ENCODE results near the gene IFITM5.
"Not testable (repeated sequence)": the region's sequence is repeated elsewhere in the genome, so short reads cannot be mapped to it uniquely, and the experiment has no call there.

Gene IFITM5

GRCh38 chr11:318405-319120 is 19.2 kb upstream of the IFITM5 start:
- ATAC-seq, result peak; percentile 24
- H3K4me3 Mint-ChIP-seq, result peak overlapping the region; percentile 85 to 89
- DNase-seq, result peak; percentile 38 to 41
- H3K27me3 Mint-ChIP-seq, H3K9me3 Mint-ChIP-seq: not testable (repeated sequence)
- peaks cover 46% of the 10 kb centered on the region for H3K4me1 Mint-ChIP-seq
- H3K27ac Mint-ChIP-seq, result peak overlapping the region in 1 of 2 donors; percentile 48

DNA sequence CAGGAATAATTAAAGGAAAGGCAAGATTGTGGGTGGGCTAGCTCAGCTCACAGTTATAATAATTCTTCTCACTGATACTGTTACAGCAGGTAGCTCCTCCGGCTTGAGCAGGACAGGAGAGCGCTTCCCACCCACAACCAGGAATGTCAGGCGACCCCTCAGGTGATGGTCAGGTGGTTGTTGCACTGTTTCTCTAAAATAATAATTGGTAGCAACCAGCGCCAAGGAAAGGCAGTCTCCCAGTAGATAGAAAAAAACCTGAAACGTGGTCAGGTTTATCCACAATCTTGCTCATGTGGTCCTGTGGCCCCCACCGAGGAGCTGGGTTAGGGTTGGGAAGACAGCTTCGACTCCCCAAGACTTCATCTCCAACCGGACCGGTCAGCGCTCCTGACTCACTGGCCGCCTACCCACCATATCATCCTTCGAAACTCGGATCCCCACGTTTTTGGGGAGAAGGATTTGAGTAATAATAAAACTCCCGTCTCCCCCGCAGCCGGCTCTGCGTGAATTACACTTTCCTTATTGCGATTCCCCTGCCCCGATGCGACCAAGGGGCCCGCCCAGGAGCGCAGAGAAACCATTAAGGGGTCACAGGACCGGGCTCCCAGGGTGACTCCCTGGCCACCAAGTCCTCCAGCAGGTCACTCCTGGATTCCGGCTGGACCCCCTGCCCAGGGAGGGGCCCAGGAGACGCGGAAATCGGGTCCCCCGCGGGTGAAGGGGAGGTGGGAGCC is 18.5 kb upstream of the IFITM5 start:
- H3K27me3 Mint-ChIP-seq, H3K9me3 Mint-ChIP-seq: not testable (repeated sequence)
- peak; percentile 4 for ATAC-seq
- Mint-ChIP-seq H3K27ac (peak overlapping the region; percentile 92 to 97), H3K4me1 (peaks cover 48% of the 10 kb centered on the region), H3K4me3 (peak overlapping the region; percentile 94 to 98)
- peak; percentile 24 to 50 for DNase-seq

DNA sequence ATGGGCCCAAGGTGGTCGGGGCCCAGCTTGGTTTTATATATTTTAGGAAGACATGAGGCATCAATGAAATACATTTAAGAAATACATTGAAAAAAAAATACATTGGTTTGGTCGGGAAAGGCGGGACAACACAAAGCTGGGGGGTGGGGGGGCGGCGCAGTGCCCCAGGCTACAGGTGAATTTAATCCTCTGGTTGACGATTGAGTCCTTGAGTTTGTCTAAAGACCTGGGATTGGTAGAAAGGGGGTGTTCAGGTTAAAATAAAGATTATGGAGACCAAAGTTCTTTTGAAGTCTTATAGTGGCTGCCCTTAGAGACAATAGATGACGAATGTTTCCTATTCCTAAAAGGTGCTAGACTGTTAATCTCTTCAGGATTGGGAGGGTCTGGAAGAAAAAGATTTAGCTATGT is 17.6 kb upstream of the IFITM5 start:
- Mint-ChIP-seq H3K27ac (peak overlapping the region; percentile 96 to 97), H3K4me1 (peaks cover 52% of the 10 kb centered on the region), H3K4me3 (peak overlapping the region; percentile 94 to 98), H3K27me3 (no peaks in the 10 kb centered on the region), H3K9me3 (no peaks in the 10 kb centered on the region)
- ATAC-seq, result no peak
- no peak for DNase-seq

DNA sequence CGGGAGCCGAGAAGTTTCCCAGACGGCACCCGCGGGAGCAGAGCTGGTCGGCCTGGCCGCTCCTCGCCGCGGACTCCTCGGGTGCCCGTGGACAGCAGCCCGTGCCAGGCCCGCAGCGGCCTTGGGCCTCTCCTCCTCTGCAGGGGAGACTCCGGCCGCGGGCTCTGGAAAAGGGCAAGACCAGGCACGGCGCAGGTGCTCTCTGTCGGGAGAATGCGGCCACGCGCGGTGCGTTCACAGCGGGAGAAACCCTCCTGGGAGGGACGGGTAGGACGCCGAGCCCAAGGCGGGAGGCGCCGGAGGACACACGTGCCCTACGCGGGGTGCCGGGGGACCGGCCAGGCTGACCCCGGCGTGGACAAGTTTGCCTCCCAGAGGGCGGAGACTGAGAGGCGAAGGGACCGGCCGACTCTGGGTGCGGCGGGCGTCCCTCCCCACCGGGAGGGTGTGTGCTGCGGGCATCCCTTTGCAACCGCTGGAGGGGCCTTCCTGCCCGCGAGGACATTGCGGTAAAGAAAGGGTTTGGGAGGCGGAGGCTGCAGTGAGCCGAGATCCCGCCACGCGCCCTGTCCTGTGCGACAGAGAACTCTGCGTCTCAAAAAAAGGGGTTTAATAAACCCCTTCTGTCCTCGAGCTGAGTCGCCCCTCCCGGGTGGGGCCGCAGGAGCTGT is 16.8 kb upstream of the IFITM5 start:
- peaks cover 55% of the 10 kb centered on the region for H3K4me1 Mint-ChIP-seq
- no peak for ATAC-seq
- no peaks in the 10 kb centered on the region for H3K9me3 Mint-ChIP-seq
- DNase-seq, result peak; percentile 47 to 73
- peak overlapping the region; percentile 96 to 97 for H3K27ac Mint-ChIP-seq
- peak overlapping the region; percentile 94 to 98 for H3K4me3 Mint-ChIP-seq
- H3K27me3 Mint-ChIP-seq, result no peaks in the 10 kb centered on the region

- ATAC-seq (no peak), DNase-seq (peak in 1 of 2 donors; percentile 33)
- H3K4me3 Mint-ChIP-seq, result peak overlapping the region; percentile 94 to 98
- H3K4me1 Mint-ChIP-seq, result peaks cover 50% of the 10 kb centered on the region
- H3K27me3 Mint-ChIP-seq, result no peaks in the 10 kb centered on the region
- no peaks in the 10 kb centered on the region for H3K9me3 Mint-ChIP-seq
- peak overlapping the region; percentile 87 to 97 for H3K27ac Mint-ChIP-seq
Observed at GRCh38 chr11:315516-315994, 16.2 kb upstream of the IFITM5 start.

GRCh38 chr11:315051-315481 is 15.7 kb upstream of the IFITM5 start:
- Mint-ChIP-seq H3K27ac (peak overlapping the region; percentile 87 to 97), H3K4me1 (peaks cover 45% of the 10 kb centered on the region)

GRCh38 chr11:314554-314875 is 15.2 kb upstream of the IFITM5 start:
- H3K4me3 Mint-ChIP-seq, result peak overlapping the region; percentile 94 to 98
- peak overlapping the region; percentile 97 to 99 for H3K27ac Mint-ChIP-seq
- peak; percentile 1 for ATAC-seq
- not testable (repeated sequence) for H3K9me3 Mint-ChIP-seq, DNase-seq, H3K27me3 Mint-ChIP-seq
- H3K4me1 Mint-ChIP-seq, result peaks cover 41% of the 10 kb centered on the region

More at GRCh38 chr11:315051-315481, 15.7 kb upstream of the IFITM5 start:
- ATAC-seq, result no peak
- peak overlapping the region; percentile 94 to 98 for H3K4me3 Mint-ChIP-seq
- peak; percentile 51 to 55 for DNase-seq
- H3K9me3 Mint-ChIP-seq, result no peaks in the 10 kb centered on the region
- H3K27me3 Mint-ChIP-seq, result no peaks in the 10 kb centered on the region

- peak within 1 kb of the TSS; percentile 94 to 98 for H3K4me3 Mint-ChIP-seq
- H3K27me3 Mint-ChIP-seq, result no peaks in the 10 kb centered on the region
- peak; percentile 72 to 87 for DNase-seq
- no peaks in the 10 kb centered on the region for H3K9me3 Mint-ChIP-seq
- ATAC-seq, result peak; percentile 62
- H3K27ac Mint-ChIP-seq, result peak within 1 kb of the TSS; percentile 97 to 99
- H3K4me1 Mint-ChIP-seq, result peaks cover 43% of the 10 kb centered on the region
Observed at GRCh38 chr11:313787-314553, 14.6 kb upstream of the IFITM5 start, which contains the start of gene IFITM1. IFITM1 (plus strand) TSS chr11:314040; CDS start chr11:314171, 131 bp downstream.

DNA sequence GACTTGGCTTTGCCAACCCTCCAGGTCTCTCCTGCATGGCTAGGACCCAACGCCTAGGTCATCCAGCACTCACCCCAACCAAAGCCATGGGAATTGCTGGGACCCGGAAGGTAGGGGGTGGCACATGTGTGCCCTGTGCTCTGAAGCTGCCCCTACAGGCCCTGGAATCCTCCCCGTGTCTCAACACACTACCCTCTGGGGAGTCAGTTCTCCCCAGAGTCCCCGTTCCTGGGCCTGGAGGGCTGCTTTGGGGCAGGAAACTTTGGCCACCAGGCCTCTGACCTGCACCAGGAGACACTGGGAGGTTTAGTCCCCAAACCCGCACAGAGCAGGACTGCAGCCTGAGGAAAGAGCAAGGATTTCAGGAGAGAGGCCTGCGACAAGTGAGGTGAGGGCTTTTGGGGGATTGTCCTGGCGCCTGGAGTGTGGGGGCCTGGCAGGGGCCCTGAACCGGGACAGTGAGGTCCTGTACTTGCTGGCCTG is 14.0 kb upstream of the IFITM5 start:
- ATAC-seq (no peak), DNase-seq (peak; percentile 28 to 52)
- H3K4me1 Mint-ChIP-seq, result peaks cover 43% of the 10 kb centered on the region
- no peaks in the 10 kb centered on the region for H3K9me3 Mint-ChIP-seq
- H3K4me3 Mint-ChIP-seq, result peak overlapping the region; percentile 94 to 98
- no peaks in the 10 kb centered on the region for H3K27me3 Mint-ChIP-seq
- H3K27ac Mint-ChIP-seq, result peak overlapping the region; percentile 97 to 99

- Mint-ChIP-seq H3K4me1 (peaks cover 48% of the 10 kb centered on the region), H3K27me3 (no peaks in the 10 kb centered on the region), H3K9me3 (no peaks in the 10 kb centered on the region), H3K27ac (peak overlapping the region; percentile 93 to 97), H3K4me3 (peak overlapping the region; percentile 94 to 98)
- ATAC-seq (no peak), DNase-seq (peak in 1 of 2 donors; percentile 60)
Observed at GRCh38 chr11:312092-312816, 12.9 kb upstream of the IFITM5 start.

- DNase-seq (peak in 1 of 2 donors; percentile 31), ATAC-seq (peak; percentile 0)
- H3K9me3 Mint-ChIP-seq, H3K27me3 Mint-ChIP-seq: not testable (repeated sequence)
- H3K27ac Mint-ChIP-seq, result peak overlapping the region in 1 of 2 donors; percentile 93
- H3K4me3 Mint-ChIP-seq, result peak overlapping the region; percentile 94 to 98
- peaks cover 48% of the 10 kb centered on the region for H3K4me1 Mint-ChIP-seq
Observed at GRCh38 chr11:311013-311748, 11.9 kb upstream of the IFITM5 start.

- H3K27ac Mint-ChIP-seq, result peak overlapping the region in 1 of 2 donors; percentile 91
Observed at GRCh38 chr11:309979-310572, 10.8 kb upstream of the IFITM5 start.

More at GRCh38 chr11:309979-310572, 10.8 kb upstream of the IFITM5 start:
- H3K9me3 Mint-ChIP-seq, H3K27me3 Mint-ChIP-seq, ATAC-seq: not testable (repeated sequence)
- peak overlapping the region; percentile 84 to 96 for H3K4me3 Mint-ChIP-seq
- H3K4me1 Mint-ChIP-seq, result peaks cover 59% of the 10 kb centered on the region
- peak in 1 of 2 donors; percentile 20 for DNase-seq

Data from stimulated activated naive CD8-positive, alpha-beta T cell treated with anti-CD3 and anti-CD28 coated beads, Interleukin-15, amount 100 ng/mL, for 72 hours (primary cell).